HG03575 (cell line): ENCODE results near the gene PSMA7.

Experiments
- ATAC-seq: cut with Tn5 transposase; IDR thresholded peaks from one replicate; pipeline ENCODE4 v1.9.1; 2021; ENCODE audit not compliant: unreplicated experiment, insufficient number of reproducible peaks, low FRiP score; ENCODE audit errors: extremely low read depth

PSMA7 gene

DNA sequence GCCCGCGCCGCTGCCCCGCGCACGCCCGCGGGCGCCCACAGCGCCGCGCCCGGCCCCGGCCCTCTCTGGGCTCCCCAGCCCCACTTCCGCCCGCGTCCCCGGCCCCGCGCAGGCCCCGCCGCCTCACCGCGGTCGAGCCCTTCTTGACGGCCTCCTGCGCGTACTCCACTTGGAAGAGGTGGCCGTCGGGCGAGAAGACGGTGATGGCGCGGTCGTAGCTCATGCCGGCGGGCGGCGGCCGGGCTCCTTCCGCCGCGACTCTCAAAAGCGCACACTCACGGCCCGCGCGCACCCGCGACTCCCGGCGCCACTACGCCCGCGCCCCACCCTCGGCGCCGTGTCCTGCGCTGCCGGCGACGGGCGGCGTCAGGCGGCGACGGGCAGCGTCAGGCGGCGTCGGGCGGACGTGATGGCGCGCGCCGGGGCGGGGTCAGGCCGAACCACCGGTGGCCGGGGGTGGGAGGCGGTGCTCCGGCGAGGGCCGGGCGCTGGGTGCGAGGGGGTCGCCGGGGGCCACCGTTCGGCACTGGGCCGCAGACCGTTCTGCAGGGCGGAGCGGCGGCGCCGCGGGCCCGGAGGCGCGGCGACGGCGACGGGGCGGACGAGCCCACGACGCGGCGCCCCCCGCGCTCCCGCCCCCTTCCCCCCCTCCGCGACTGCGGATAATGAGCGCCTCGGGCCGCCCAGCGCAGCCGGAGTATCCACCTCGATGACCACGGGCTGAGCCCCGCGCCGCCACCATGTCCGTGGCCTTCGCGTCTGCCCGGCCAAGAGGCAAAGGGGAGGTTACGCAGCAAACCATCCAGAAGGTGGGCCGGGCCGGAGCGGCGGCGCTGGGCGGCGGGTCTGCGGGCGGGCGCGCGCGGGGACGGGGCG lies at the start of gene PSMA7, which contains the start of gene SS18L1:
TSS of gene PSMA7 (minus strand) at position 314 of the 876 bp plus-strand sequence. CDS start at position 223, 91 bp downstream.
TSS of gene SS18L1 (plus strand) at position 689 of the 876 bp plus-strand sequence. CDS start at position 741, 52 bp downstream.
- ATAC-seq = no peak

GRCh38 chr20:62192635-62193034 lies 49.4 kb upstream of the PSMA7 start:
- no peak for ATAC-seq

DNA sequence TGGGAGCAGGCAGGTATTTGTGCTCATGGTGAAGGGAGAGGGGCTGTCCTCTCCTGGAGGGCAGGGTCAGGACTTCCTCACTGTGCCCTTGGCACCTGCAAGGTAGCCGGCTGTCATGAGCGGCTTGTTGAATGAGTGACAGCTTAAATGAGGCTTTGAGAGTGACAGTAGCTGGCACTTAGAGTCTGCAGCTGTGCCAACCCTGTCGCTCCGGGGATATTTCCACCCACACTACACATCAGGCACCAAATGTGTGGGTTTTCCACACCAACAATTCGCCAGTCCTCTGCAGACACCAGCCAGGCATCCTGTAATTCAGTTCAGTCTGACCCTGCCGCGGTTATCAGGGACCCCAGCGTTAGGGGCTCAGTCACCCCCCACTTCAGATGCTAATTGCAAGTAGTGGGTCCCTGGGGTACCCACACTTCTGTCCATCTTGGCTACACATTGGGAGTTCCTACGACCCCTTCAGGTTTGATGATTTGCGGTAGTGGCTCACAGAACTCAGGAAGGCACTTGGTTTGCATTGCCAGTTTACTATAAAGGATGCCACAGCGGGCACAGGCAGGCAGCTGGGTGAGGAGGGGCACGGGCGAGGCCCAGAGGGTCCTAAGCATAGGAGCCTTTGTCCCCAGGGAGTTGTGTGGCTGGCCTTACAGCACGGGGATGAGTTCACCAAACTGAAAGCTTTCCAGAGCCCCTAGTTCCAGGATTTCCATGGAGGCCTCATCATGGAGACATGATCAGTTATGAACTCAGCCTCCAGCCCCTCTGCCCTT lies 48.8 kb upstream of the PSMA7 start:
- no peak for ATAC-seq

DNA sequence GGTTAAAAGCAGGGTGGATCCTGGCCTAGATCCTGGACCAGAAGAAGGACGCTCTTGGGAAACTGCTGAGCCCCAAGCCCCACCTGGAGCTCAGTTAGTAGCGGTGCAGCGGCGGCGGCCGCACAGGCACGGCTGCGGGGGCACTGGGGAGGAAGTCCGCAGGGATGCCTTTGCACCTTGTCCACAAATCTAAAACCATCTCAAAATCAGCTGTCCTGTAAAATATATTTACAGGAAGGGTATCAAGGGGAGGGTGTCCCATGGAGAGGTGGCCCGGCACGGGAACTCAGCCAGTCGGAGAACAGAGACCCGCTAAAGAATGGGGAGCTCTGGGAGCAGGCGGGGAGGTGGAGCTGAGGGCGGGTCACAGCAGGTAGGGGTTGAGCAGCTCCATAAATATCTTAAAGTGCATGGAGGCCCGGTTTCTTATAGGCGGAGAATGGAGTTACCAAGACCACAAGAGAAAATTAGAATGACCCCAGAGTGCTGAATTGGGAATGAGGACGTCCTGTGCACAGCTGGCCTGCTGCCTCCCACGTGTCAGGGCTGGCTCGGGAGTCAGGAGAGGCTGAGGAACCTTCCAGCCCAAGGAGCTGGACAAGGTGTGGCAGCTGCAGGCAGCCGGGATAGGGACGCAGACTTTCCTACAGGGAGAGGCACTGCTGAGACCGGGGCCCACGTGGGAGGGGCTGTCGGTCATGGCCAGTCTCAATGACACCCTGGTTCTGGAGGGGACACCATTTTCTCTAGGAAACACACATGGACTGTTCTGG lies 47.6 kb upstream of the PSMA7 start:
- ATAC-seq = no peak

- ATAC-seq = no peak
Observed at GRCh38 chr20:62186887-62187866, 44.0 kb upstream of the PSMA7 start.

DNA sequence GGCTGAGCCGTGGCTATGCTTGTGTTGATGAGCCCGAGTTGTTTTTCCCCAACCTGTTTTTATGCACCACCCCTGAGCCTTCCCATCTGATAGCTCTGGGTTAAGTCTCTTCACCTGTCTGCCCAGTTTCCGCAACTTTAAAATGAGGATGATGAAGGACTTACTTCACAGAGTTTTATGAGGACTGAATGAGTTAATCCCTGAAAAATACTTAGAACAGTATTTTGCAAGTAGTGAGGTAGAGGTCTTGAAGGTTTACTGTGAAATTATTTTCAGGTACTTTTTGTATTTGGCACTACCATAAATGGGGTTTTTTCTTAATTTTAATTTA lies 42.9 kb upstream of the PSMA7 start:
- ATAC-seq = no peak

- ATAC-seq = no peak
Observed at GRCh38 chr20:62183426-62184142, 40.4 kb upstream of the PSMA7 start.

GRCh38 chr20:62182469-62183425 lies 39.6 kb upstream of the PSMA7 start, which contains the start of gene MTG2:
Gene MTG2, plus strand, starts transcription at chr20:62183028. Its CDS starts 10,393 bp downstream, at chr20:62193421.
- peak; percentile 47 for ATAC-seq

- ATAC-seq = no peak
Observed at GRCh38 chr20:62181808-62182207, 38.6 kb upstream of the PSMA7 start.

GRCh38 chr20:62179162-62179504 lies 35.9 kb upstream of the PSMA7 start:
- ATAC-seq = no peak

GRCh38 chr20:62178316-62179161 lies 35.3 kb upstream of the PSMA7 start:
- ATAC-seq = no peak

DNA sequence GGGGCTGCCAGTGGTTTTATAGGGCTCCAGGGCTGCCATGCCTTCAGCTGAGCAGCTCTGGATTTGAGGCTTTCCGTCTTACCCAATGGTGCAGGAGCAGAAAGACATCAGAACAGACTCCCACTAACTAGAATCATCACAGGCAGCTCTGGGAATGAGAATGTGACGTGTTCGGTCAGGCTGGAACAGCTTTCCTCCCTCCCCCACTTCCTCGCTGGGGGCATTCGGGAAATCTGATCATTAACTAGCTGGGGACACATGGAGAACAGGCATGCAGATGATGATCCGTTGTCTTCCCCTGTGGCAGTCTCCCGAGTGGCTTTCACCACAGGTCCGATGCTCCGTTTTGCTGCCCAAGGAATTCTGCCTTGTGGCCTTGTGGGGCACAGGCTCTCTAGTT lies 34.1 kb upstream of the PSMA7 start:
- ATAC-seq = no peak

GRCh38 chr20:62176866-62177265 lies 33.7 kb upstream of the PSMA7 start:
- no peak for ATAC-seq

GRCh38 chr20:62175711-62176110 lies 32.5 kb upstream of the PSMA7 start:
- ATAC-seq = no peak

DNA sequence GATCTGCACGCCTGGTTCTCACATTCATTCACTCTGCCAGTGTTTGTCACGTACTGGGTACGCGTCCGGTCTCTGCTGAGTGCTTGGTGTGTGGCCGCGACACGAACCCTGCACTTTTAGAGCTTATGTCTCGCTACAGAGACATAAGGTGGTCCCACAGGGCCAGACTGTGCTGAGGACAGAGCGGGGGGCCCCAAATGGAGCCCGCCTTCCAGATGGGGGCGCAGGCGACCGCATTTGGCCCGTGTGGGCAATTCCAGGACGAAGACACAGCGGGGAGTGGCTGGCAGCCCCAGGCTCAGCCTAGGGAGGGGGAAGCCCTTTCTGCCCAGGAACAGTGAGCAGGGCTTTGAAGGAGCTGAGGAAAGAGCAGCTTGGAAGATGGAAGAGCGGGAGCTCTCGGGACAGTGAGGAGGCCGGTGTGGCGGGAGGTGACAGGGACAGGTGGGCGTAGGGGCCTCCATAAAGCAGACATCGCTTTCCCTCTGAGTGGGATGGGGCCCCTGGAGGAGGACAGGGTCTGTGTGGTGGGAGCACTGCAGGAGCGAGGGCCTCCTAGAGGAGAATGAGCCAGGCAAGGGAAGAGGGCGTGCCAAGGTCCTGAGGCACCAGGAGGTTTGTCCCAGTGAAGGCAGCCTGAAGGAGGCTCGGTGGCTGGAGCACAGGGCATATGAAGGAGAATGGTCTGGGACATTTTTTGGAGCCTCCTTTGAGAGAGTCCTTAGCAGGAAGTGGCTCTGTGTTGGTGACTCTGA lies 31.9 kb upstream of the PSMA7 start:
- no peak for ATAC-seq
